ENCODE data around the gene SLCO4A1.

- TF ChIP-seq CTCF (IDR thresholded peaks at IDR 0.05), result no peak
- no peak for TF ChIP-seq POLR2A (IDR thresholded peaks at IDR 0.05)
Observed at GRCh38 chr20:62708591-62709536, 66.6 kb downstream of the SLCO4A1 start, which contains the start of gene NTSR1.

All from adrenal gland (tissue), 5 donors.